Activated naive CD4-positive, alpha-beta T cell treated with anti-CD3 and anti-CD28 coated beads, Interleukin-2, amount 50 U/mL, for 16 hours (primary cell): ENCODE data around the gene PPIL1.
A peak's percentile ranks its signal among the peaks of the same experiment; 100 is the strongest.

Source experiments
- DNase-seq: peaks from one replicate; pipeline ENCODE4 v3.0.0-alpha.2; 2020

The PPIL1 gene

DNA sequence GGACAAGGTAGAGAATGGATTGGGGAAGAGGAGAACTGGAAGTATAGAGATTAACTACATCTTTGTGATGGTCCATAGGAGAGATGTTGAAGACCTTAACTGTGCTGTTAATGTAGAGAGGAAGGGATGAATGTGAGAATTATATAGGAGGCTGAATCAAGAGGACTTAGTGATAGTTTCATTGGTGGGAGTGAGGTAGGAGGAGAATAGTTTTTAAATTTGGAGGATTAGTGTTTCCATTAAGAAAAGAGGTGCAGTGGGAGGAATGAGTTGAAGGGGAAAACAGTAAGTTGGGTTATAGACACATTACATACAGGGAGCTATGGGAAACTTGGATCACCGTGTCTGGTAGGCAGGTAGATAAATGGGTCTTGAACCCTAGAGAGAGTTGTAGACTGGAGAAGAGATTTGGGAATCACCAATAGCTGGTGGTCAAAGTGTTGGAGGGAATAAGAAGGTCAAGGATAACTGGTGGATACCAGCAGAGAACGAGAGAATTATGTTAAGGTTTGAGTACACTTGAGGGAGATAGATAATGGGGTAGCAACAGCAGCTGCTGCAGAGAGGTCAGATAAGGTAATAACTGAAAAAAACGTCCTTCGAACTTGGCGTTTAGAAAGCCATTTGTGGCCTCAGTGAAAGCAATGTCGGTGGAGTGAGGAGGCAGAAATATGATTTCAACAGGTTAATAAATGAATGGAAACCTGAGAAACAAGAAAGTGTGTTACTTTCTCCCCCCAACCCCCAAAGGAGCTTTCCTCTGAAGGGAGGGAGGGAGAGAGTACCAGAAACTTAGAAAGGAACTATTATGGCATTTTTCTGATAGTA lies 14.3 kb upstream of the PPIL1 start:
- no peak for DNase-seq

DNA sequence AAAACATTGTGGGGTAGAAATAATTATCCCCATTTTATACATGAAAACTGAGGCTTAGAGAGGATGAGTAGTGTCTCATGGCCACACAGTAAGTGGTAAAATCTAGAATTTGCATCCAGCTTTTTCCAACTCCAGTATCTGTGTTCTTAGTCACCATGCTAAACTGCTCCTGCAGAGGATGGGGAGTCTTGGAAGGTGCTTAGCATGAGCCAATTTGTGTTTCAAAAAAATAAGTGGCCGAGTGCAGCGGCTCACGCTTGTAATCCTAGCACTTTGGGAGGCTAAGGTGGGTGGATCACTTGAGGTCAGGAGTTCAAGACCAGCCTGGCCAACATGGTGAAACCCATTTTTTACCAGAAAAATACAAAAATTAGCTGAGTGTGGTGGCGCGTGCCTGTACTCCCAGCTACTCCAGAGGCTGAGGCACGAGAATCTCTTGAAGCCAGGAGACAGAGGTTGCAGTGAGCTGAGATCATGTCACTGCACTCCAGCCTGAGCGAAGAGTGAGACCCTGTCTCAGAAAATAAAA lies 13.6 kb upstream of the PPIL1 start:
- DNase-seq: no peak

DNA sequence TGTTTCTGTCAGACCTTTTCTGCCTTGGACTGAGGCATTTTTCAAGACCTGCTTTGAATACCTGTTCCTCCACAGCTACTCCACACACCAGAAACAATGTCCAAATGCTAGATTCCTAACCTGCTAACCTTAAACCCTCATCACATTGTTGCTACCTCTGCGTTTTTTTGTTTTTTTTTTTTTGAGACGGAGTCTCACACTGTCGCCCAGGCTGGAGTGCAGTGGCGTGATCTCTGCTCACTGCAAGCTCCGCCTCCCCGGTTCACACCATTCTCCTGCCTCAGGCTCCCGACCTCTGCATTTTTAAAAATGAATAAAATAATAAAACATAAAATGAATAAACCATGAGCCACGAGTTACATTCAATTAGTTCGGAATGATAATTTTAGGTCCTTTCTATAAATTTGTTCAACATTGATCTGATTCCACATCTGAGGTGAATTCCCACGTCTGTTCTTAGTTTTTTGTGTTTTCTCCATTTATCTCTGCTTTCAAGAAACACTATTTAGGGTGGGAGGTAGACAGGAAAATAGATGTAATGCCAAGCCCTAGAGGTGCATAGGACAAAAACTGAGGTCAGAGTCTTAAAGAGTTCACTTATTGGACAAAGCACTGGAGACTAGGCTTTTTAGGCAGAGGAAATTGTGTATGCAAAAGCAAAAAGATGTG lies 12.5 kb upstream of the PPIL1 start:
- DNase-seq: no peak

DNA sequence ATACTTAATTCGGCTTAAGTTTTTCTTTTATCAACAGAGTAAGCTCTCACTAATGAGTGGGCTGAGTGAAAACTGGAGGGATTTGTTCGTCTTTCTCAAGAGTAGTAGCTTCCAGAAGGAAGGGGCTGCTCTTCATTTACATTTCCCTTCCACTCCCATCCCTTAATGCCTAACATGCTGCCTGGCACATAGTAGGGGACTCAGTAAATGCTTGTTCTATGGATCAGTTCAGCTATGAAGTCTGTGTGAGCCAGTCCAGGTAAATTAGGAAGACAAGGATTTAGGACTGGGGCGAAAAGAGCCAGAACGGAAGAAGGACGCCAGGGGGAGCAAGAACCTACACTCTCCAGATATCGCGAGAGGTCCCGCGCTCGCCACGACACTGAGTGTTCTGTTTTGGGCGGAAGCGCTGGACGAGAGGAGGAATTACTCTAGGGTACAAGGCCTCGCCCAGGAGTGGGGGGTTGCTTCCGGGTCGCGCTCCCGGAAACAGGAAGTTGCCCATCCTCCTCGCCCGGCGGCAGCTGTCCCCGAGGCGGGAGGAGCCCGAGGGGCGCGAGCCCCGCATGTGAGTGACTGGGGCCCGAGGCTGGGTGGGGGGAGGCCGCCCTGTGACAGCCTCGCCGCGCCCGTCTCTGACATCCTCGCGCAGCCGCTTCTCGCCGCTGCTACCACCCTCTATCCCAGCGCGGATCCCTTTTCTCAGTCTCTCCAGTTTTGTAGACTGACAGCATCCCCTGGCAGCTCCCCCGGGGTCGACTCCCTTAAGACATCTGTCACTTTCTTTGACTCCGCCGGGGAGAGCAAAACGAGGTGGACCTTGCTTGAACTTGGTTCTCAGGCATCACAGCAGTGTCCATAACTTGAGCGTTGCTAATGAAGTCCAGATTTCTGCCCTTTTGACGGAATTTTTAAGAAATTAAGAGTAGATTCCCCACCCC lies 11.1 kb upstream of the PPIL1 start, which contains the start of gene C6orf89:
C6orf89 (plus strand) TSS at position 492 of the 941 bp plus-strand sequence. CDS start 13,493 bp downstream, outside the sequence.
- DNase-seq: peak; percentile 96

DNA sequence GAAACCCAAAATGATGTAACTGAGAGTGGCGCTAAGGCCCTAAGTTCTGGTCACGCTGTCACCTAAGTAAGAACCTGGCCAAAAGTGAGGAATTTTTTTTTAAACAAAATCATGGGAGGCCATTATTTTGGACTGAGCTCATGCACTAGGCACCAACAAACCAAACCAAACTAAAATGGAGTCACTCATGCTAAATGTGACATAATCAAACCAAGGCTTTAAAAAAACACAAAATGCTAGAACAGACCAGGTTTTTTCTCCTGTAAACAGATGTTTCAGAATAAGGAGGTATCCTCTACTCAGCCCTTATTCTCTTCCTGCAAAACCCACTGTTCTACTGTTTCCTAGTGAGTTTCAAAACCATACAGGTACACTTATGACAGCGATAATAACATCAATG lies 10.0 kb upstream of the PPIL1 start:
- no peak for DNase-seq

DNA sequence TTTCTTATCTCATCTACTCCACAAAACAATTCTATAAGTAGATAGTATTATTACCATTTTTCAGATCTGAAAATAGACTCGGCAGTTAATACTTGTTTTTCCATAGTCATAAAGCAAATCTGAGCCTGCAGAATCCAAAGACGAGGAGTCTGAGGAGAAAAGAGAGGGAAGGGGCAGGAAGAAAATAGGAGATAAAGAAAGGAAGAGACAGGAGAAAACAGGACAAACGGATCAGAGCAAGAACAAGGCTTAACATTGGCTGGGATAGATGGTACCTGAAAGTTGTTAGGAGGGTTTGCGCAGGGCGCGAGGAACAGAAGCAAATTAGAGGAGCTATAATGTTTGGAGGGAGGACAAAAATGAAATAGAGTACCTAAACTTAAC lies 639 bp upstream of the PPIL1 start:
- no peak for DNase-seq

DNA sequence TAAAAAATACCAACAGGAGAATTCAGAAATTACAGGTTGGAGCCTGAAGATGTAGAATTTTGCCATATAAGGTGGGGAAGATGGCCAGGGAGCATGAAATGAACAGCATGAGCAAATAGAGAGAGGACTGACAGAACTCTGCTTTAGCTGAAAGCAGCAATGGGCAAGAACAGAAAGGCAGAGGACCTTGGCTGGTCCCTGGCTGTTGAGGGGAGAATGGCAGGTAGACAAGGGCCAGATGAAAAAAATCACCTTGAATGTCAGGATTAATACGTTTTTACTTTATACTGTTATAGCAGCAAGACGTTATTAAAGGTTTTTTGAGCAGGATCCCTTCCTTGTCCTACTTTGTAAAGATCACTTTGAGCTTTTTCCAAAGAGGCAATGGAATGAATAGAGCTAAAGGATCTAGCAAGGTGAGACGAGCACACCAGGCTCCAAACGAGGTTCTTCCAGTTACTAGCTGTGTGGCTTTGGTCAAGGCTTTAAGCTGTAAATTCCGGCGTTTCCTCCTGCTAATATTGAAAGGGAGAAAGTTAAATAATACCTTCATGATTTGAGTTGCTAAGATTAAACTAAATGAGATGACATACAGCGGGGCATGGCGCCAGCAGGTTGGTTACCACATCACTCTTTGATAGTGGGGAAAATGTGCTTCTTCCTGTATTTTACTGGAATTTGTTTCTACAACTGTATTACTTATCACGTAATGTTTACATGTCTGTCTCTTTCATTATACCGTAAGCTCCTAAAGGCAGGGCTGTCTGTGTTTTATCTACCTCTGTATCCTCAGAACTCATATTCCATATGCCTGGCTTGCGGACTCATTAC lies 776 bp downstream of the PPIL1 start:
- DNase-seq: no peak

DNA sequence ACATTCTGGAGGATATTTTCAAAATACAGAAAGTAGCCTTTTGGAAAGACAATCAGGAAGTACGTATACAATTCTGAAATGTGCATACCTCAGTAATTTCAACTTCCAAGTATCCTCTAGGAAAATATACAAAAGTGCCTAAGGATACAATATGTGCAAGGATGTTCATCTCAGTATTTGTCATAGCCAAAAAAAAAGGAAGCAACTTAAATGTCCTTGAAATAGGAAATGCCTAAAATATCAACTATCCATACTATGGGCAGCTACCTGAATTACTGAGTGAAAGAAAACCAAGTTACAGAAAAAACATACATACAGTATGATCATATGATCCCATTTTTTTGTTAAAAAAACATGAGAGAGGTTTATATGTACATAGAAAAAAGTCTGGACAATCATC lies 1.5 kb downstream of the PPIL1 start:
- no peak for DNase-seq

DNA sequence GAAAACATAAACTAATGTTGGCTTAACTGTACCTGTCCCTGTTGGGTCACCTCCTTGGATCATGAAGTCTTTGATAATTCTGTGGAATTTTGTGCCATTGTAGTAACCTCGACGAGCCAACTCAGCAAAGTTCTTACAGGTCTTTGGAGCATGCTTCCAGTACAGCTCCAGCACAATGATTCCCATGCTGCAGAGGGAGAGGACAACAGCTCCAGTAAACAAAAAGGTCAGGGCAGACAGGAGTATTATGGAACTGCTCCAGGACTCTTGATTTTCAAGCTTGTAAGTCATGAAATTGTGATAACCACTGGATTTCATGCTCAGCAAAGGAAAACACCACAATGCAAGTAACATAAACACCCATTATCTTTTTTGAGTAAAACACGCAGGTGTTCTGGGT lies 2.9 kb downstream of the PPIL1 start:
- DNase-seq: no peak

DNA sequence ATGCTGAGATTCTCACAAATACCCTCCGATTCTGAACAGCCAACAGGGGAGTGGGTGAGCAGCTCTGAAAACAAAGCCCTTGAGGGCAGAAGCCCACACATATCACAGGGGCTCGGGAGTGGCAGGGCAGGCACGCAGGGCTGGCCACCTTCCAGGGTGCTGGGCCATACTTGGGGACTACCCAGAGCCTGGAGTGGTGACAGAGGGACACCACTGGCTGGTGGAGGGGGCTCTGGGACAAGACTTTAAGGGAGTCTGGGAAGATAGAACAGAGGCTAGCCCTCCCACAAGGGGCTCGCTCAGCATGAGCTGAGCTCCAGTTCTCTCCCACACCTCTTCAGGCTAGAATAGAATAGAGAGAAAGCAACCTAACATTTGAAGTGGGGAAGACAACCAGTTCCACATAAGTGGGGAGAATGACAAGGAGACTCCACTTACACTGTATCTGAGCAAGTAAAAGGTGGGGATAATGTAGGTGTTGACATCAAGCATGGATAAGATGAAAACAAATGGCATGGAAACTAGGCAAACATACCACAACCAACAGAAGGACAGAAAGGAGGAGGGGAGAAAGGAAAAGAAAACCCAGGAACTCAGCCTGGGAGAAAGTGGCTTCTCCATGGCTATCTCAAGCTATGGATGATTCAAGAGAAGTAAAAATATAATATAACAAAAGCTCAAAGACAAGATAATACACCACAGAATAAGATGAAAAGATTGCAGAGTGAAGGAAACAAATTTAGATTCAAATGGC lies 7.0 kb downstream of the PPIL1 start:
- no peak for DNase-seq

DNA sequence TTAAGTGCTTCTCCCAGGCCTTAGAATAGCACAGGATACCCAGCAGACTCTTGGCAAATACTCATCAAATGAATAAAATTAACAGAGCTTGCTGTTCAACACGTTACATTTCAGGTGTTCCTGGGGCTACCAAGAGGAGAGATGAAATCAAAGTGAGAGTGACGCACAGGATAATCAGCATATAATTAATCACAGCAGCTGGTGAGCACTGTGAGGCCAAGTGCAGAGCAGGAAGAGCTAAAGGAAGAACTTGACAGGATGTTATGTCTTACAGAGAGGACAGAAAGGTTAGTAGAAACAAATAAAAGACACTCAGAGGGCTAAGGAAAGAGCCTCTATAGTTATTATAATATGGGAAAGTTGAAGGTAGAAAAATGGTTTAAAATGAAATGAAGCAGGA lies 8.8 kb downstream of the PPIL1 start:
- DNase-seq: no peak

DNA sequence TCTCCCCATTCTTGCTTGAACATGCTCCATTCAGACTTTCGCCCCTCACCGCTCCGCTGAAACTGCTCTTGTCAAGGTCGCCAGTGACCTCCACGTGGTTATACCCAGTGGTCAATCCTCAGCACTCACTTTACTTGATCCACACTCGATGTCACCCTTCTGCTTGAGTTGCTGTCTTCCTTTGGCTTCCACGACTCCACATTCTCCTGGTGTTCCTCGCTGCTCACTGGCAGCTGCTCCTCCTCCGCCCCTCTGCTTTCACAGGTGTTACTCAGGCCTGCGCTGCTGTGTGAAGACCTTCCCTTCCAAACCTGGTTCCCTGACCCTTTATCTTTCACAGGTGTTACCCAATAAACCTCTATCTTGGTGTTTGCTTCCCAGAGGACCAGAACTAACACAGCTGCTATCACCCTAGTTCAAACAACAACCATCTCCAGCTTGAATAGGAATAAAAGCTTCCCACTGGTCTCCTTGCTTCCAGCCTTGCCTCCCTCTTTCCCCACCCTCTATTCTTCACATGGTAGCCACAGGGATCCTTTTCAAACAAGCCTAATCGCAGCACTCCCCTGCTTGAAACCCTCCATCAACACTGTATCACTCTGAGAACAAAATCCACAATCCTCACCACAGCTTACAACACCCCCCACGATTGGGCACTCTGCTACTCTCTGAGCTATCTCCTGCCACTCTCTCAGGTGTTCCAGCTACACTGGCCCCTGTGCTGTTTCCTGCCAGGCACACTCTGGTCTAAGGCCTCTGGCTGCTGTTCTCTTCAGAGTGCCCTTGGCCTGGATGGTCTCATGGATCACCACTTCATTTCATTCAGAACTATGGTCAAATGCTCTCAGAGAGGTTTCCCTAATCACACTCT lies 10.7 kb downstream of the PPIL1 start:
- DNase-seq: no peak

DNA sequence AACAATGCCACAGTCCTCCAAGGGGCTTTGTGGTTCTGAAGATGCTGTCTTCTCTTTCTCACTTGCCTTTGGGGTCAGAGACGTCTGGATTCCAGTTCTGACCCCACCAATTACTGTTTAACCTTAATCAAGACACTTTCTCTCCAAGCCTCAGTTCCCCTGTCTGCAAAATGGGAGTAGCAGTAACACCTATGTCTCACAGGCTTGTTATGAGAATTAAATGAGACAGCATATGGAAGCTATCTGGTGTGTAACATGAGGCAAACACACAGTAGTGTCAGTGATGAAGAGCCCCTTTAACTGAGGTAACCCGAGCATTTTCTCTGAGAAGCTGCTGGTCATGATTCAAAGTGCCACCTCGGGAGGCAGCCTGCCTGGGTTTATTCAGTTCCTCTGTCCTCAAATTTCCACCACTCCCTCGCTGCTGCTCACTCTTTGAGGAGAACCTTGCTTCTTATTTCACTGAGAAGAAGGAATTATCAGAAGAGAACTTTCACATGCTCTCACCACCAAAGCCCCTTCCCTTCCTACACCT lies 11.7 kb downstream of the PPIL1 start:
- DNase-seq: no peak

DNA sequence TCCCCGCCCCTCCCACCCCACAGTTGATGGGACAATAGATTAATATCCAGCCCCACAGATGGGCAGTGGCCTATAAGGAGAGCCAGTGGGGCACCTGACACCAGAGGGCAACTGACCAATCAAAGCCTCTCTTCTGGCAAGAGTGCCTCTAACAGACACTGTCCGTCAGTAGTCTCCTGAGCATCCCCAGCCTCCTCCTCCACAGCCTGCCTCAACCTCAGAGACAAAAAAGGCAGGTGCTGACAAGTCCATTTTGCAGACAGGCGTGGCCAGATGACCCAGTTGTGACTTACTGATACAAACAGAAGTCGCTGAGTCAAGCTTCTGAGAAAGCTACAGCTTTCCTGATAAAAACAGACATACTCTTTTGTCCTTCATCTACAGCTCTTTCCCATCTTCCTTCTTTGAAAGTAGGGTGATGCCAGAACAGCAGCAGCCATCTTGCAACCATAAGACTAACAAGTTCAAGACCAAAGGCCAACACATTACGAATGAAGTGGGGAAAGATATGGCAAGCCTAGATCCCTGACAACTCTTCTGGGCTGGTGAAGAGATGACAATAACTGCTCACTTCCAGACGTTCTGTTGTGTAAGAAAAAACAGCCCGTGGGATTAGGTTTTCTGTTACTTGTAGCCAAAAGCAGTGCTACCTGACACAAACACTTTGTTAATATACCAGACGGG lies 12.3 kb downstream of the PPIL1 start:
- no peak for DNase-seq

DNA sequence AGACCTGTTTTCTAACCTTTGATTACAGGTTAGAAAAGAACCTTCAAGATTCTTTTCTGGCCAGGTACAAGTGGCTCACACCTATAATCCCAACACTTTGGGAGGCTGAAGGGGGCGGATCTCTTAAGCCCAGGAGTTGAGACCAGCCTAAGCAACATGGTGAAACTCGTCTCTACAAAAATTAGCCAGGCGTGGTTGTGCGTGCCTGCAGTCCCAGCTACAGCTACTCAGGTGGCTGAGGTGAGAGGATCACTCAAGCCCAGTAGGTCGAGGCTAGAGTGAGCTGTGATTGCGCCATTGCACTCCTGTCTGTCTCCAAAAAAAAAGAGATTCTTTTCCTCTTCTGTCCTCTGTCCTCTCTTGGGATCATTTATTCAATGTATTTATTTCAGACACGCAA lies 14.5 kb downstream of the PPIL1 start:
- DNase-seq: no peak

DNA sequence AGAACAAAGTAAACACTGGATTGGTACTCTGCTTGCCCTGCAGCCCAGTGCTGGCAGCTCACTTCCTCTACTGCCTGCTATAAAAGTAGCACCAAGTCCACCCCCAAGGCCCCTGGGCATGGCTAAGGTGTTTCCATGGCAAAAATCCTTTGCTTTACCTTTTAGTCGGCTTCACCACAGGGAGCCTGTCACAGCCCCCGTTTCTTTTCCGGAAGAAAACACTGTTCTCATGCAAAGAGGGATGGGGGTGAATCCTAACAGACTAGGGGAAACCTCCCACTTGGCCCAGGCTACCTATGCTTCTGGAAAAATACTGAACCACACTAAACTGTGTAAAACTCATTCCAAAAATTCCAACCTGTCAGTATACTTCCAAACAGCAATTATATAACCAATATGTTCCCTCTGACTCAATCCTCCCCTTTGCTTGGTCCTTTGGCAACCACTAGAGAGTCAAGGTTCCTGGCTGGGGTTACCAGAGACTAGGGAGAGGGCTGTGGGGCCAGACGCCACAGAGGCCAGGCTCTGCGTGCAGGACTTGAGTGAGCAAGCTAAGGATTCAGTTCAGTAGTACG lies 16.1 kb downstream of the PPIL1 start:
- no peak for DNase-seq

DNA sequence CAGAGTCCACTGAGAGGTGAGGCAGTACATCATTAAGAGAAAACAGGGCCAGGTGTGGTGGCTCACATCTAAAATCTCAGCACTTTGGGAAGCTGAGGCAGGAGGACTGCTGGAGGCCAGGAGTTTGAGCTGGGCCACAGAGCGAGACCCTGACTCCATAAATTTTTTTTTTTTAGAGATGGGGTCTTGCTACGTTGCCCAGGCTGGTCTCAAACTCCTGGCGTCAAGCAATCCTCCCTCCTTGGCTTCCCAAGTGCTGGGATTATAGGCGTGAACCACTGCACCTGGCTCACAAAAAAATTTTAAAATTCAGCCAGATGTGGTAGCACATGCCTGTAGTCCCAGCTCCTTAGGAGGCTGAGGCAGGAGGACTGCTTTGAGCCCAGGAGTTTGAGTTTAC lies 17.3 kb downstream of the PPIL1 start:
- no peak for DNase-seq

DNA sequence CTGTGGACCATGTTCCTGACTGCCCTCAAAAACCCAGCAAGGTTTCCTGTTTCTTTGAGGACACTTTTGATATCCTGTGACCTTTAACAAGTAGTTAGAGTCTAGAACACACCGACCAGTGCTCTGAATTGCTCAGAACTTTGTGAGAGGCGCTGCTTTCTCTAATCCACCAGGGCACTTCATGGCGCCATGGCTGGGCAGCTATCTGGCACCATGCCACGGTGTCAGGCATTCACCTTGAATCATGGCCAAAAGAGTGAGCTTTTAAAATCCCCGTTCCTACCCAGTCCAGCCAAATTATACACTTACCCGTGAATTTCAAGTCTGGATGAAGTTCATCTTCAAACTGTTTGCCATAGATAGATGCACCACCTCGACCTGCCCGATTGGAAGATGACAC lies 18.3 kb downstream of the PPIL1 start:
- DNase-seq: no peak

DNA sequence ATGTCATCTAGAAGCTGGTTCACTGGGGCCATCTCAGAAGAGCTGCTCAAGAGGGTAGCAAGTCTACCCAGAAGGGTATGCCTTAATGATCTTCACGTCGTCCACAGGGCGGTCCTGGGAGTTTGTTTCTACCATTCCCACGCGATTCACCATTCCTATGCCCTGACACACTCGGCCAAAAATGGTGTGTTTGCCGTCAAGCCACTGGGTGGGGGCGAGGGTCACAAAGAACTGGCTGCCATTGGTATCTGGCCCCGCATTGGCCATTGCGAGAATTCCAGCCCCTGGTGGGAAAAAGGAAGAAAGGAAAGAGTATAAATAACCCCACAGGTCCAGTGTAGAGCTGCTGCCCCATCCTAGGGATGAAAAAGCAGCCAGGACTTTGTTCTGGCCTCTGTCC lies 18.9 kb downstream of the PPIL1 start:
- no peak for DNase-seq
